ENCODE measurements around the gene HDAC4.

The HDAC4 gene

GRCh38 chr2:239115616-239116015 is 285.2 kb downstream of the HDAC4 start:
- no peak overlapping the region for H3K27ac Mint-ChIP-seq
- peaks cover 13% of the 10 kb centered on the region for H3K4me1 Mint-ChIP-seq (ENCODE audit: low read depth)
- H3K9me3 Mint-ChIP-seq (ENCODE audit: low read depth): no peaks in the 10 kb centered on the region
- no peaks in the 10 kb centered on the region for H3K27me3 Mint-ChIP-seq
- no peak overlapping the region for H3K4me3 Mint-ChIP-seq
- peaks cover 3% of the 10 kb centered on the region for H3K36me3 Mint-ChIP-seq

GRCh38 chr2:239114616-239115265 is 286.1 kb downstream of the HDAC4 start:
- peaks cover 9% of the 10 kb centered on the region for H3K4me1 Mint-ChIP-seq (ENCODE audit: low read depth)
- no peaks in the 10 kb centered on the region for H3K27me3 Mint-ChIP-seq
- peaks cover 5% of the 10 kb centered on the region for H3K36me3 Mint-ChIP-seq
- H3K27ac Mint-ChIP-seq: no peak overlapping the region
- no peaks in the 10 kb centered on the region for H3K9me3 Mint-ChIP-seq (ENCODE audit: low read depth)
- no peak overlapping the region for H3K4me3 Mint-ChIP-seq

GRCh38 chr2:239114119-239114581 is 286.7 kb downstream of the HDAC4 start:
- no peak overlapping the region for H3K27ac Mint-ChIP-seq
- H3K4me1 Mint-ChIP-seq (ENCODE audit: low read depth): peaks cover 8% of the 10 kb centered on the region
- no peak overlapping the region for H3K4me3 Mint-ChIP-seq
- peaks cover 8% of the 10 kb centered on the region for H3K36me3 Mint-ChIP-seq
- H3K9me3 Mint-ChIP-seq (ENCODE audit: low read depth): no peaks in the 10 kb centered on the region
- H3K27me3 Mint-ChIP-seq: no peaks in the 10 kb centered on the region

GRCh38 chr2:239113615-239114014 is 287.2 kb downstream of the HDAC4 start:
- peaks cover 8% of the 10 kb centered on the region for H3K36me3 Mint-ChIP-seq
- peaks cover 5% of the 10 kb centered on the region for H3K4me1 Mint-ChIP-seq (ENCODE audit: low read depth)
- no peaks in the 10 kb centered on the region for H3K27me3 Mint-ChIP-seq
- no peak overlapping the region for H3K27ac Mint-ChIP-seq
- no peak overlapping the region for H3K4me3 Mint-ChIP-seq
- no peaks in the 10 kb centered on the region for H3K9me3 Mint-ChIP-seq (ENCODE audit: low read depth)

GRCh38 chr2:239113171-239113570 is 287.6 kb downstream of the HDAC4 start:
- Mint-ChIP-seq H3K27ac (no peak overlapping the region), H3K36me3 (peaks cover 8% of the 10 kb centered on the region), H3K27me3 (no peaks in the 10 kb centered on the region), H3K4me3 (no peak overlapping the region), H3K4me1 (ENCODE audit: low read depth) (peaks cover 2% of the 10 kb centered on the region), H3K9me3 (ENCODE audit: low read depth) (no peaks in the 10 kb centered on the region)

GRCh38 chr2:239112127-239112774 is 288.6 kb downstream of the HDAC4 start:
- Mint-ChIP-seq H3K36me3 (peaks cover 7% of the 10 kb centered on the region), H3K27me3 (no peaks in the 10 kb centered on the region), H3K27ac (no peak overlapping the region), H3K4me3 (no peak overlapping the region), H3K4me1 (ENCODE audit: low read depth) (peaks cover under 1% of the 10 kb centered on the region), H3K9me3 (ENCODE audit: low read depth) (no peaks in the 10 kb centered on the region)

- H3K4me3 Mint-ChIP-seq: no peak overlapping the region
- peaks cover 5% of the 10 kb centered on the region for H3K36me3 Mint-ChIP-seq
- H3K27ac Mint-ChIP-seq: no peak overlapping the region
- no peaks in the 10 kb centered on the region for H3K4me1 Mint-ChIP-seq (ENCODE audit: low read depth)
- no peaks in the 10 kb centered on the region for H3K9me3 Mint-ChIP-seq (ENCODE audit: low read depth)
- no peaks in the 10 kb centered on the region for H3K27me3 Mint-ChIP-seq
These were observed 289.3 kb downstream of the HDAC4 start for GRCh38 chr2:239111401-239112100.

GRCh38 chr2:239110595-239111048 is 290.2 kb downstream of the HDAC4 start:
- H3K4me1 Mint-ChIP-seq (ENCODE audit: low read depth): no peaks in the 10 kb centered on the region
- H3K27me3 Mint-ChIP-seq: no peaks in the 10 kb centered on the region
- H3K36me3 Mint-ChIP-seq: peaks cover 5% of the 10 kb centered on the region
- no peaks in the 10 kb centered on the region for H3K9me3 Mint-ChIP-seq (ENCODE audit: low read depth)
- H3K4me3 Mint-ChIP-seq: no peak overlapping the region
- no peak overlapping the region for H3K27ac Mint-ChIP-seq

GRCh38 chr2:239109928-239110545 is 290.8 kb downstream of the HDAC4 start:
- no peaks in the 10 kb centered on the region for H3K9me3 Mint-ChIP-seq (ENCODE audit: low read depth)
- H3K4me3 Mint-ChIP-seq: no peak overlapping the region
- no peaks in the 10 kb centered on the region for H3K27me3 Mint-ChIP-seq
- H3K4me1 Mint-ChIP-seq (ENCODE audit: low read depth): no peaks in the 10 kb centered on the region
- H3K36me3 Mint-ChIP-seq: peaks cover 5% of the 10 kb centered on the region
- H3K27ac Mint-ChIP-seq: no peak overlapping the region

GRCh38 chr2:239109041-239109927 is 291.5 kb downstream of the HDAC4 start:
- H3K4me1 Mint-ChIP-seq (ENCODE audit: low read depth): no peaks in the 10 kb centered on the region
- no peak overlapping the region for H3K4me3 Mint-ChIP-seq
- no peaks in the 10 kb centered on the region for H3K27me3 Mint-ChIP-seq
- H3K36me3 Mint-ChIP-seq: peaks cover 10% of the 10 kb centered on the region
- no peaks in the 10 kb centered on the region for H3K9me3 Mint-ChIP-seq (ENCODE audit: low read depth)
- no peak overlapping the region for H3K27ac Mint-ChIP-seq

GRCh38 chr2:239108459-239108858 is 292.4 kb downstream of the HDAC4 start:
- Mint-ChIP-seq H3K4me1 (ENCODE audit: low read depth) (no peaks in the 10 kb centered on the region), H3K27ac (no peak overlapping the region), H3K27me3 (no peaks in the 10 kb centered on the region), H3K36me3 (peaks cover 10% of the 10 kb centered on the region), H3K4me3 (no peak overlapping the region), H3K9me3 (ENCODE audit: low read depth) (no peaks in the 10 kb centered on the region)

- Mint-ChIP-seq H3K27ac (no peak overlapping the region), H3K4me3 (no peak overlapping the region), H3K9me3 (ENCODE audit: low read depth) (no peaks in the 10 kb centered on the region), H3K36me3 (peaks cover 10% of the 10 kb centered on the region), H3K4me1 (ENCODE audit: low read depth) (no peaks in the 10 kb centered on the region), H3K27me3 (no peaks in the 10 kb centered on the region)
These were observed 292.9 kb downstream of the HDAC4 start for GRCh38 chr2:239107936-239108335.

- no peaks in the 10 kb centered on the region for H3K9me3 Mint-ChIP-seq (ENCODE audit: low read depth)
- H3K4me1 Mint-ChIP-seq (ENCODE audit: low read depth): no peaks in the 10 kb centered on the region
These were observed 293.9 kb downstream of the HDAC4 start for GRCh38 chr2:239106966-239107365.

GRCh38 chr2:239106314-239106908 is 294.4 kb downstream of the HDAC4 start:
- Mint-ChIP-seq H3K27ac (no peak overlapping the region), H3K27me3 (no peaks in the 10 kb centered on the region), H3K36me3 (peaks cover 10% of the 10 kb centered on the region), H3K4me3 (no peak overlapping the region), H3K4me1 (ENCODE audit: low read depth) (no peaks in the 10 kb centered on the region), H3K9me3 (ENCODE audit: low read depth) (no peaks in the 10 kb centered on the region)

More at GRCh38 chr2:239106966-239107365, 293.9 kb downstream of the HDAC4 start:
- Mint-ChIP-seq H3K4me3 (no peak overlapping the region), H3K36me3 (peaks cover 10% of the 10 kb centered on the region), H3K27me3 (no peaks in the 10 kb centered on the region), H3K27ac (no peak overlapping the region)
